NCI-H748 (cell line): ENCODE measurements around the gene DPEP2.
"Not testable (repeated sequence)": the region's sequence is repeated elsewhere in the genome, so short reads cannot be mapped to it uniquely, and the experiment has no call there.

Experiments
- DNase-seq: peaks from one replicate; lab custom pipeline; 2025; ENCODE audit not compliant: unreplicated experiment; lab: John Stamatoyannopoulos, UW

DPEP2 gene

DNA sequence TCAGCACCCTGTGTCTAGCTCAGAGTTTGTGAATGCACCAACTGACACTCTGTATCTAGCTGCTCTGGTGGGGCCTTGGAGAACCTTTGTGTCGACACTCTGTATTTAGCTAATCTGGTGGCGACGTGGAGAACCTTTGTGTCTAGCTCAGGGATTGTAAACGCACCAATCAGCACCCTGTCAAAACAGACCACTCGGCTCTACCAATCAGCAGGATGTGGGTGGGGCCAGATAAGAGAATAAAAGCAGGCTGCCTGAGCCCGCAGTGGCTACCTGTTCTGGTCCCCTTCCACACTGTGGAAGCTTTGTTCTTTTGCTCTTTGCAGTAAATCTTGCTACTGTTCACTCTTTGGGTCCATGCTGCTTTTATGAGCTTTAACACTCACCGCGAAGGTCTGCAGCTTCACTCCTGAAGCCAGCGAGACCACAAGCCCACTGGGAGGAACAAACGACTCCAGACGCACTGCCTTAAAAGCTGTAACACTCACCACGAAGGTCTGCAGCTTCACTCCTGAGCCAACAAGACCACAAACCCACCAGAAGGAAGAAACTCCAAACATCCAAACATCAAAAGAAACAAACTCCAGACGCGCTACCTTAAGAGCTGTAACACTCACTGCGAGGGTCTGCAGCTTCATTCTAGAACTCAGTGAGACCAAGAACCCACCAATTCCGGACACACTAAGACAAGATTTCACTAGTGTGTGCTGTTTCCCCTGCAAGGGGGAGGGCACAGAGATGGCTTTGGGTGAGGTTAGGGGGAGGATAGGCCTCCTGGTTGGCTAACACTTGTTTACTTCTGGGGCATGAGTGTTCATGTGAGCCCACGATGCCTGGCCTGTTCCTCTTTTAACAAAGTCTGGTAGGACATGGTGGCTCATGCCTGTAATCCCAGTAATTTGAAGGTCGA, at the start of gene DPEP2:
DPEP2 (minus strand) TSS at position 706 of the 910 bp plus-strand sequence. CDS start 6,272 bp downstream, outside the sequence.
- DNase-seq: not testable (repeated sequence)

DNA sequence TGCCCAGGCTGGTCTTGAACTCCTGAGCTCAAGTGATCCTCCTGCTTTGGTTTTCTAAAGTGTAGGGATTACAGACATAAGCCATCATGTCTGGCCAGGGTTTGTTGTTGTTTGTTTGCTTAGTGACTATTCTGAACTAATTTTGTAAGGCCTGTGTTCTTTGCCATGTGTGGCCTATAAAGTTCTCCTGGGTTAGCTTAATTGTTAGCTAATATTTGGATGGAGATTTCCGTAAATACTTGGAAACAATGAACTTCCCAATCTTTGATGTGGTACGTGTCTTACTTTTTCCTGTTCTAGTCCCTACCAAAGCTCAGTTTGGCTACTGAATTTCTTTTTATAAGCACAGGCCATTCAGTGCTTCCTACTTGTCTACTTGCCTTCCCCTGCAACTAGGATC, 48.7 kb upstream of the DPEP2 start:
- DNase-seq: no peak

- no peak for DNase-seq
Observed at GRCh38 chr16:68046106-68046505, 46.8 kb upstream of the DPEP2 start.

DNA sequence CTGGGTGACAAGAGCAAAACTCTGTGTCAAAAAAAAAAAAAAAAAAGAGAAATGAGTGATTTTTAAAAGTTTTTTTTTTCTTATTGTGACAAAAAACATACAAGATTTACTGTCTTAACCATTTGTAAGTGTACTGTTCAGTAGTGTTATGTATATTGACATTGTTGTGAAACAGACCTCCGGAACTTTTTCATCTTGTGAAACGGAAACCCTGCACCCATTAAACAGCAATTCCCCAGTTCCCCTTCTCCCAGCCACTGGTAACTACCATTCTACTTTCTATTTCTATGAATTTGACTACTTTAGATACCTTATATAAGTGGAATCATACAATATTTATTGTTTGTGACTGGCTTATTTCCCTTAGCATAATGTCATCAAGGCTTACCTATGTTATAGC, 42.5 kb upstream of the DPEP2 start:
- no peak for DNase-seq

DNA sequence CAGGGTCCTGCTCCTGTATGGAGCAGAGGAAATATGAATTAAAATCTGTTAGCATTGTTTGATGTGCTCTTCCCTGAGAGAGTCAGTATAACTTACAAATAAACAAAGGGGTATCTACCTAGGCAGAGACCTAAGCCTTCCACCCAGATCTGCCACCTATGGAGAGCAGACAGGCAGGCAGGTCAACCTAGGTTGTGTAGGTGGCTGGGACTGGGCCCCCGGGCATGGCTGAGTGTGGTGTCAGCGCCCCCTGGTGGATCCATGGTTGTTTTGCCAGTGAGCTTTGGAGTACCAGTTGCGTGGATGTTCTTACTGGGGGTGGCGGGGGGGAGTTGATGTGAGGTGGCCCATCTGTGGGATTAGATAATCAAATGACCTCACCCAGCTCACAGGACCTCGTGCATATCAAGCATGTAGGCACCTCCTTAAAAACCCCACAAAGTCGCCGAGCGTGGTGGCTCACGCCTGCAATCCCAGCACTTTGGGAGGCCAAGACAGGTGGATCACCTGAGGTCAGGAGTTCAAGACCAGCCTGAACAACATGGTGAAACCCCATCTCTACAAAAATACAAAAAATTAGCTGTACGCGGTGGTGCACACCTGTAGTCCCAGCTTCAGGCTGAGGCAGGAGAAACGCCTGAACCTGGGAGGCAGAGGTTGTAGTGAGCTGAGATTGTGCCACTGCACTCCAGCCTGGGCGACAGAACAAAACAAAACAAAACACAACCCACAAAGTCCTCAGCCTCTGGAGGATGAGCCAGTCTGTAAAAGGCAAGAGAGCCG, 41.4 kb upstream of the DPEP2 start:
- DNase-seq: peak; percentile 58

DNA sequence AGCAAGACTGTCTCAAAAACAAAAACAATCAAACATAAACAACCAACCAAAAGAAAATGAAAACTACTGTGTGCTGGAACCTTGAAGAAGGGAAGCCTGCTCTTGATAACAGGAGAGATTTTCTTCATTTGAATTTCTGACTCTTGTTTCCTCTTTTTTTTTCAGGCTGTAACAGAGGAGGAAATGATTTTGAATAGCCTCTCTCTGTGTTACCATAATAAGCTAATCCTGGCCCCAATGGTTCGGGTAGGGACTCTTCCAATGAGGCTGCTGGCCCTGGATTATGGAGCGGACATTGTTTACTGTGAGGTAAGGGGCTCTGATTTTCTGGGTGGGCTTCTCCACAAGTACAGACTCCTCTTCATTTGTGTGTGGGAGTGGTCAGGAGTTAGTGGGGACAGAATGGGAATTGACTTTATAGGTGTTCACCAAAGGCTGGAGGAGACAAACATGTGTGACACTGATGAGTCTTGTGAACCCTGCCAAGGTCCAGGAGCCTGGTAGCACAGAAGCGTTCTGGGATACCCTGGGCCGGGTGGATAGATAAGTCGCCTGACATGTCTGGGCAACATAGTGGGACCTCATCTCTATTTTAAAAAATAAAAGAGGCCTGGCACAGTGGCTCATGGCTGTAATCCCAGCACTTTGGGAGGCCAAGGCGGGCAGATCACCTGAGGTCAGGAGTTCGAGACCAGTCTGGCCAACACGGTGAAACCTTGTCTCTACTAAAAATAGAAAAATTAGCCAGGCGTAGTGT, 38.7 kb upstream of the DPEP2 start:
- no peak for DNase-seq

DNA sequence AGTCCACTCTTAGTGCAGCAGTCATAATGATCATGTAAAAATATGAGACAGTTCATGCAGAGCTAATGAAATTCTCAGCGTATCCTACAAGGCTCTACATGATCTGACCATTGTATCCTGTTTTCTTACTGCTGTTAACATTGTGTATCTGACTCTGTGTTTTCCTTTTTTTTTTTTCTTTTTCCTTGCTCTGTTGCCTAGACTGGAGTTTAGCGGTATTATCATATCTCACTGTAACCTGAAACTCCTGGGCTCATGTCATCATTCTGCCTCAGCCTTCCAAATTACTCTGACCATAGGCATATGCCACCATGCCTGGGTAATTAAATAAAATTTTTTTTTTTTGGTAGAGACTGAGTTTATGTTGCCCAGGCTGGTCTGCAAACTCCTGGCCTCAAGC, 35.9 kb upstream of the DPEP2 start:
- no peak for DNase-seq

- DNase-seq: no peak
Observed at GRCh38 chr16:68033101-68033500, 33.8 kb upstream of the DPEP2 start.

DNA sequence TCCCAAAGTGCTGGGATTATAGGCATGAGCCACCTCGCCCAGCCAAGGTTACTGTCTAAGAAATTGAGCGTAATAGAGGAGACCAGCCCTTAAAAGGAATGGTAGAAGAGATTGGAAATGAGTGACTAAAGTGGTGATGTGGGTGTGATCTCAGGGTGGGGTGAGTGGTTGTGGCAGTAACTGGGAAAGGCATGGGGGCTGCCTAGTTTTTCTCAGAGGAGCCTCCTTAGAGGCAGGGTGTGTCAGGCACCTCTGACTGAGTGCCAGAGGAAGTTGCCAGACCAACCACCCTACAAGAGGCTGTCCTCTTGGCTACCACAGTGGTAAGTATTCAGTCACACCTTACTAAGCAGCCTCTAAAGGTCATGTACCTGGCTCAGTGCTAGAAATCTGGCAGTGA, 32.7 kb upstream of the DPEP2 start:
- DNase-seq: no peak

- not testable (repeated sequence) for DNase-seq
Observed at GRCh38 chr16:68030108-68030507, 30.8 kb upstream of the DPEP2 start.

DNA sequence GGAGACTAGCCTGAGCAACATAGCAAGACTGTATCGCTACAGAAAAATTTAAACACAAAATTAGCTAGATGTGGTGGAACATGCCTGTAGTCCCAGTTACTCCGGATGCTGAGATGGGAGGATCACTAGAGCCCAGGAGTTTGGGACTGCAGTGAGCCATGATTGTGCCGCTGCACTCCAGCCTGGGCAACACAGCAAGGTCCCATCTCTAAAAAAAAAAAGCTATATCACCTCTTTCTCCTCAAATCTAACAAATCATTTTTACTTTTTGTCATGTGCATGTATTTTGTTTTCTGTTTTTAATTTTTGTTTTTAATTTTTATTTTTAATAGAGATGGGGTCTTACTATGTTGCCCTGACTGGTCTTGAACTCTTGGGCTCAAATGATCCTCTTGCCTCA, 29.7 kb upstream of the DPEP2 start:
- no peak for DNase-seq

DNA sequence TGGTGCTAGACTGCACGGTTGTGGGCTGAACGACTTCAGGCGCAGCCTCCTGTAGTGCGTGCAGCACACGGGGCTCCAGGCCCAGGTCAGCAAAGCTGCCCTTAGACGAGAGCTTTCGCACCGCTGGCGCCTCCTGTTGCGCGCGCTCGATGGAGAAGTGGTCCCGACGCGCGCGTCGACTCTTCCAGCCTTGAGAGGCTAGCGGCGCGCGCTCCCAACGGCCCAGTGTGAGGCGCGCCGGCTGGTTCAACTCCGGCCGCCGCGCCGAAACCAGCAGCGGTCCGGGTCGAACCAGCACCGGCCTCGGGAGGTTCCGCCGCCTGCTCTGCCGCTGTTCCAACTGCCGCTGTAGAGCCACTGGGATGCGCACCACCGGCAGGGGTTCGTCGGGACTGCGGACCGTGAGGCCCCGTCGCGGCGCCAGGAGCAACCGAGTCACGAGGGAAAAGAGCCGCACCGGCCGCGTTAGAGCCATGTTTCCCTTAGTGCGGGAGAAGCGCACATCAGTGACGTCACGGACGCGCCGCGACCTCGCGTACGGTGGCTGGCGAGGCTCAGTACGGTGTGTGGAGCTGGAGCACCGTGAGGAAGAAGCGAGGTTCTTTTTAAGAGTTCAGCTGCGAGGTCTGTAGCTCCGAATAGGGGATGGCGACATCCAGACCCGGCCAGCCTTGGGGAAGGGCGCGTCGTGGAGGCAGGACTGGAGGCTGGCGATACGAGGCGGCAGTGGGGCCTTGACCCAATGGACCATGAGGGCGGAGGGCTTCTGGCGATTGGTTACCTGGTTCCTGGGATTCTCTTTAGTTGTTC, 23.6 kb upstream of the DPEP2 start, which contains the start of the genes DDX28 and DUS2:
DDX28 (minus strand) TSS at position 505 of the 810 bp plus-strand sequence; CDS start at position 475, 30 bp downstream.
DUS2 (plus strand) TSS at position 557 of the 810 bp plus-strand sequence. CDS start 14,740 bp downstream, outside the sequence.
- DNase-seq: peak; percentile 86

DNA sequence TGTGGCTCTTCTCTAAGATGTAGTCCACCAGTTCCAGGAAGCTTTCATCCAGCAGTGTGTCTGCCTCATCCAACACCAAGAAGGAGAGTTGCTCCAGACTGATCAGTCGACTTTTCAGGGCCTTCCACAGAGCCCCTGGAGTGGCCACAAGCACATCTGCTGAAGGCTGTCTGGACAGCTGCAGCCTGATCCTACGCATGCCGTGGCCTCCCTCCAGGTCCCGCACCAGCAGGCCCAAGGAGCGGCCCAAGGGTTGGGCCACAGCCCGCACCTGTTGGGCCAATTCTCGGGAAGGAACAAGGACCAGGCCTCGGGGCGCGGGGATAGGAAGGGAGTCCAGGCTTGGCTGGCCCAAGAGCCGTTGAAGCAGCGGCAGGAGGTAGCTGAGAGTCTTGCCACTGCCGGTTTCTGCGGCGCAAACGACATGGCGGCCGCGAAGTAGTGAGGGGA, 23.0 kb upstream of the DPEP2 start:
- no peak for DNase-seq

DNA sequence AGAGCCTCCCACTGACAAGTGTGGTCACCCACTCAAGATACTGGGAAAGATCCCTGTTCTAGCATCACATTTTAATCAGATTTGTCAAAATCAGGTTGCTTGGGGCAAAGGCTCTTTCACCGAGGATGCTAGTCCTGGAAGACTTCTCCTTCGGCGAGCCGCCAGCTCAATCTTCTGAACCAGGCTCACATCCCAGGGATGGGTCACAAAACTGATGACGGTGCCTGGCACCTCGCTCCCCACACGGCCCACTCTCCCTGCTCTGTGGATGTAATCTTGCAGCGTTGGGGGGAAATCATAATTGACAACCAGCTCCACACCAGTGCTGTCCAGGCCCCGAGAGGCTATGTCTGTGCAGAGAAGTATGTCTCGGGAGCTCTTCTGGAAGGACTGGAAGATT, 22.2 kb upstream of the DPEP2 start:
- DNase-seq: no peak

- DNase-seq: no peak
Observed at GRCh38 chr16:68019167-68019680, 19.9 kb upstream of the DPEP2 start.

GRCh38 chr16:68015681-68016080, 16.4 kb upstream of the DPEP2 start, which contains the start of gene DPEP2NB:
Gene DPEP2NB, minus strand, starts transcription at chr16:68015911. Its CDS starts 141 bp downstream, at chr16:68015770.
- no peak for DNase-seq

DNA sequence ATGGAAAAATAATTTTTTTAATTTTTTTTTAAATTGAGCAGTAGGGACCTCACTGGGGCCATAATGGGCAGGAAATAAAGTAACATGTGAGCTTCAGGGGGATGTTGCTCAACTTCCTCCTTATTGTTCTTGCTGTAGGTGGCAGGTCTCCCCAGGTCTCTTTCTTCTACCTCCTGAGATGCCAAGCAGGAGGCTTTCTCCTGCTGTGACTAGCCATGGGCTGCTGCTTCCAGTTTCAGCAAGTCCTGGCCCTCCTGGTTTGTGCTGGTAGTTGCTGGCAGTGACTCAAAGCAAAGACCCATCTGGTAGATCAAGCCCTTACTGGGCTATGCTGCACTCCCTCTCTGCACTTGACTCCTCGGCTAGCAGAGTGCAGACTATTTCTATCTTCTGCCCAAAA, 14.2 kb upstream of the DPEP2 start:
- no peak for DNase-seq

DNA sequence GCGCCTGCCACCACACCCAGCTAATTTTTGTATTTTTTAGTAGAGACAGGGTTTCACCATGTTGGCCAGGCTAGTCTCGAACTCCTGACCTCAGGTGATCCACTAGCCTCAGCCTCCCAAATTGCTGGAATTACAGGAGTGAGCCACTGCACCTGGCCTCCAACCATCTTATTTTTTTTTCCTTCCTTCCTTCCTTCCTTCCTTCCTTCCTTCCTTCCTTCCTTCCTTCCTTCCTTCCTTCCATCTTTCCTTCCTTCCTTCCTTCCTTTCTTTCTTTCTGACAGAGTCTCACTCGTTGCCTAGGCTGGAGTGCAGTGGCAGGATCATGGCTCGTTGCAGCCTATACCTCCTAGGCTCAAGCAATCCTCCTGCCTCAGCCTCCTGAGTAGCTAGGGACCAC, 10.6 kb upstream of the DPEP2 start:
- DNase-seq: not testable (repeated sequence)

DNA sequence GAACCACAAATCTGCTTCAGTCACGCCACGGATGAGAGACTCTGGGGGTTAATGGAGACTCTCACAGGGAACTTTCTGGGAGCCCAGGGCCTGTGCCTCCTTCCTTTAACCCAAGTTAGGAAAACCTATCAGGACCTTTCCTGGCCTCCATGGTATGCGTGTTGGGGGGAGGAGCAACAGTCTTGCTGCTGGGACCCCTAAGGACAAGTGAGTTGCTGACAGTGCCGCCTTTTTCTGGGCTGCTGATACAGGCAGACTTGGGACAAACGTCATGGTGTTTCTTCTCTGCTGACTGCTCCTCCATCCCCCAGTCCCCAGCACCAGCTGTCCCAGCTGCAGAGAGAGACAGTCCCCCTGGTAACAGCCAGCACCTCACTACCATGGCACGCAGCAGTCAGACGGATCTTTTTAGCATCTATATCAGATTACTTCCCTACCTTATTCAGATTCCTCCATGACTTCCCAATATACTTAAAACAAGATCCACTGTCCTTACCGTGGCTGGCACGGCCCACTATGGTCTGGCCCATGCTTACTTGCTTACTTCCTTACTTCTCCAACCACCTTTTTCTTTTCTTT, 10.0 kb upstream of the DPEP2 start:
- DNase-seq: no peak
